Stimulated activated CD4-positive, alpha-beta T cell treated with anti-CD3 and anti-CD28 coated beads, Interleukin-1b, Interleukin-23, amount 100 ng/mL, for 4 hours (primary cell): Measurements from ENCODE around the gene SPATA17.

Experiments used
- DNase-seq, 2 donors: peaks; one replicate each; pipeline ENCODE4 v3.0.0-alpha.2; 2020; ENCODE audit warnings: low read depth in 2 of 2

SPATA17 gene

DNA sequence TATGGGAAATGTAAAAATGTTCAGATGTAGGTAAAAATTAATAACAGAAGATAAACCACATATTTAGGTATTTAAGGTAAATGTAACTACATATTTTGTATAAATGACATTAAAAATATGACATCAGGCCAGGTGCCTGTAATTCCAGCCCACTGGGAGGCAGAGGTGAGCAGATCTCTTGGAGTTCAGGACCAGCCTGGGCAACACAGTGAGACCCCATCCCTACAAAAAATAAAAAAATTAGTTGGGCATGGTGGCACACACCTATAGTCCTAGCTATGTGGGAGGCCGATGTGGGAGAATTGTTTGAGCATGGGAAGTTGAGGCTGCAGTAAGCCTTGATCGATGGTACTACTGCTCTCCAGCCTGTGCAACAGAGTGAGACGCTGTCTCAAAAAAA is 216.5 kb downstream of the SPATA17 start:
- DNase-seq, result no peak

DNA sequence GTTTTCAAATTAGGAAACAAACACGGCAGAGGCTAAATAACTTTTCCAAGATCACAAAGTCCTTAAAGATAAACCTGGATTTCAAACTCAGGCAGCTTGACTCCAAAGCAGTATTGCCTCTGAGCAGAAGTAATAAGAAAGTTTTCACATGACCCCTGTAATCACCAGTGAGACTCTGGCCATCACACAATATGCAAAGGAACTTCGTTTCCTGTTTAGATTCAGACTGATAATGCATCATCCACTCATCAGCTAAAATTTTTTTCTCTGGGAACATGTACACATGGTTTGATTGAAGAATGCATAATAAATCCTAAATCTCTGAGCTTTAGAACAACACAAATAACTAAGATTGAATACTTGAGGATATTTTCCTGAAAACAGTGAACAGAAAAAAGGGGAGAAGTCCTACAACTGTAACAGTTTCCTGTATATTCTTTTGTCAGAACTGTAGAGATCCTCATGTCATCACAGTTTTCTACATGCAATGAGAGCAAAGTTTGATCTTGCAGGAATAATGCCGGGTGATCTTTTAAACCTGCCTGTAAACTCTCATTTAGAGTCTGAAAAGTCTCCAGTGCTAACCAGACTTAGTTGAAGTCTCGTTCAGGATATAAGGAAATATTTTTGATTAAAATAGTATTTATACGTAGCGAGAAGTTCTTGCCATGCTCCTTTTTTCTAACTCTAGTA is 225.3 kb downstream of the SPATA17 start:
- no peak for DNase-seq

- no peak for DNase-seq
Measured at GRCh38 chr1:217857061-217857460, 225.9 kb downstream of the SPATA17 start.

DNA sequence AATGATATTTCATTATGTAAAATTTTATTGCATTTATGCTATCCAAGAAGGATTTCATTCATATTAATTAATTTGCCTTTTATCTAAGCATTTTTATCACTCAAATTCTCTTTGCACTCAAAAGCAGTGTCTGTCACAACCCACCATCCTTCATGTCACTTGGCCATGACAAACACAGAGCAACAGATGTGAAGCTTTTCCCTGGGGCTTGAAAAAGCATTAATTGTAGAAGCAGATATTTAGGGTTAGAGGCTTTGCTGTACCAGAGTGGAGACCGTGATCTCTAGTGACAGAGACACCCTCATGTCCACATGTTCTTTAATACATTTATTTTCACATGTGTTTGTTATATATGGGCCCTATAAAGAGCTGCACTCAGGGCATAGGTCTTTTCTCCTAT is 230.5 kb downstream of the SPATA17 start:
- no peak for DNase-seq

DNA sequence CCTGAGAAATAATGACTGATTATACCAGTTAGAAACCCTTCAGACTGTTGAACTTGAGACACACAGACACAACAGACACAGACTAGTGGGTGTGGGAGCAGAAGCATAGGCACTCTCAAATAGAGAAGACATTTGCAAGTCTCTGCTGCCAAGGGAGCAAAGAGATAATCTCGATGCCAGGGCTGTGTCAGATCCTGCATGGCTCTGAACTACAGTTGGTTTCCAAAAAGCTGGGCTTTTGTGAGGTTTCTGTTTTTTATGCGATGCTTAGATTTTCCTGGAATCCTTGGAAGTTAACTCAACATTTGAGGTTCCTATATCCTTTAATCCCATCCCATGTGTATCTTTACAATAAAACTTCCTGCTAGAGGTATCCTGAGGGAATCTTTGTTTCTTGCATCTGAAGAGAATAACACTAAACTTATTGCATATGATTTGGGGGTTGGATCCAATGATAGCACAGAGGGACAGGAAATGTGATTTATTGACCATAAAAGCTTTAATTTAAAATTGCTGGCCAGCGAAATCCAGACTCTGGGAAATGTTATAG is 236.4 kb downstream of the SPATA17 start:
- no peak for DNase-seq

- no peak for DNase-seq
Measured at GRCh38 chr1:217871955-217872354, 240.8 kb downstream of the SPATA17 start.

DNA sequence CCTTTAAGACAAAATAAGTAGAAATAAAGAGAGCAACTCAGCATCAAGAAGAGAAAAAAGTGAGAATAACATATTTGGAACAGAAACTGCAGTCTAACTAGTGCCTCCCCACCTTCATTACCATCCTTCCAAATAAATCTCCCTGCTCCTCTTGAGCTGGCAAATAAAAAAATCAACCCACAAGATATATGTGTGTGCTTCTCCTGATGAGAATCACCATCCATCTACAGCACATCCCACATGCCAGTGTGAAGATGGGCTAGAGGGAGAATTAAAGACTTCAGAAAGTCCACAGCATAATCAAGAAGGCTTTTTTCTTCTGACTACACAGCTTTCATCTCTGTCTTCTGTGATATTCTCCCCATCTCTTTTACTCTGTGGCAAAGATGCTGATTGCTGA is 244.1 kb downstream of the SPATA17 start:
- no peak for DNase-seq

- no peak for DNase-seq
Measured at GRCh38 chr1:217876401-217876800, 245.3 kb downstream of the SPATA17 start.

GRCh38 chr1:217876896-217877295 is 245.8 kb downstream of the SPATA17 start:
- no peak for DNase-seq

GRCh38 chr1:217881131-217881543 is 250.0 kb downstream of the SPATA17 start:
- no peak for DNase-seq

- no peak for DNase-seq
Measured at GRCh38 chr1:217881607-217882332, 250.6 kb downstream of the SPATA17 start.

DNA sequence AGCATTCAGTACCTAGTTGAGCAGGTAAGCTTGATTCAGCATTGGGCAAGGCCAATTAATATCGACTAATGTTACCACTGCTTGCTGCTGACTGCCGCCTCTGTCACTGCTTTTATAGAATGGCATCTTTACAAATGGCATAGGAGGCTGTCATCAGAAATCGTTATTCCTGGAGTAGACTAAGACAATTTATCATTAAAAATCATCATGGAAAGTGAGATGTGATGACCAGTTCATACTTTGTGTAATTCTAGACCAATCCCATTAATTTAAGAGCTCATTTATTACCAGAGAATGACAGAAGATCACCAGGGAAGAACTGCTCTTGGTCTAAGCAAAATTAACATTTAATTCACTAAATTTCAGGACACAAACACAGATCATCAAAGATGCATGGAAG is 254.0 kb downstream of the SPATA17 start:
- DNase-seq, result no peak

- no peak for DNase-seq
Measured at GRCh38 chr1:217888328-217888727, 257.2 kb downstream of the SPATA17 start.

DNA sequence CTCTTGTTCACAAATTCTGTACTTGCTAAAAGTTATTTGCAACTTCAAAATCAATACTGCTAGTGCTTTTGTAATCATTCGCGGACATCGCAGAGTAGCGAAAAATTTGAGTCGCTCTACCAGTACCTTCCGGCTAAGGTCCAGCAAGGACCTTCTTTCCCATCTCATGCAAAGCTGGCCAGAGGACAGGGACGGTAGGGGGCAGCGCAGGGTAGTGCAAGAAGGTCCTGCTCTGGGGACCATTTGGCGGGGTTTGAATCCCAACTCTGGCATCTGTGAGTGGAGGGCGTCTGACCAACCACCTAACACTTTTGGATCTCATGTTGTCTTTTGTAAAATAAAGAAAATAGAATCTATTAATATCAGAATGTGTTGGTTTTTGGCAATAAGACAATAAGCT is 258.3 kb downstream of the SPATA17 start:
- no peak for DNase-seq

DNA sequence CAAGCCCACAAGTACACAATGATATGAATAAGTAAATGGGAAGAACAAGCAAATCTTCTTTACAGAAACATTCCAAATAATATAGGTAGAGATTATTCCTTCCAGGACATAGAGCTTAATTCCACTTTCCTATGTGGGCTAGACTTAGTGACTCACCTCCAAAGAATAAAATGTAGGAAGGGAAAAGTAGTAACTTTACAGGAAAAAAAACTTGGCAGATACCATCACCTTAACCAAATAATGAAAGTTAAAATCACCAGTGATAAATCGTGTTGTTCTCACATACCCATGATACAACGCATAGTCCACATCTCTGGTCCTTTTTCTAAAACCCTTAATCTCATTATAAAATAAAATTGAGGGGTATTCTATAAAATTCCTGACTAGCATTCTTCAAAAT is 260.8 kb downstream of the SPATA17 start:
- no peak for DNase-seq

- DNase-seq, result no peak
Measured at GRCh38 chr1:217892750-217893149, 261.6 kb downstream of the SPATA17 start.

GRCh38 chr1:217895841-217896240 is 264.7 kb downstream of the SPATA17 start:
- no peak for DNase-seq

- DNase-seq, result no peak
Measured at GRCh38 chr1:217896490-217896889, 265.3 kb downstream of the SPATA17 start.

DNA sequence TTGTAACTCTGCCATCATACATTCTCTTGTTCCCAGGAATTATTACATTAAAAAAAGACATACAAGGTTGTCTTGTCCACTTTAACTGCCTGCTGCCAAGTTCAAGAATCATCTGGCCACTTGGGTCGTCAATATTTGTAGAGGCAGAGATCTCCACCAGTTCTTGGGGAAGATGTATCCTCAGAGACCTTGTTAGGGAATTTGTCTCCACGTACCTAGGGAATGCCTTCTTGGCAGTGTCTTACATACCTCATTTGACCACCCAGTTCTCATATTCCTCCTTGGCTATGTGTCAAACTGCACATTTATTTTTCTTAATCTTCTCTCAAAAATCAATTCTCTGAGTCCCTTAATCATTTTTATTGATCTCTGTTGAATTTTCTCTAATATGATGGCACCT is 266.0 kb downstream of the SPATA17 start:
- no peak for DNase-seq

- DNase-seq, result no peak
Measured at GRCh38 chr1:217899614-217900013, 268.5 kb downstream of the SPATA17 start.

DNA sequence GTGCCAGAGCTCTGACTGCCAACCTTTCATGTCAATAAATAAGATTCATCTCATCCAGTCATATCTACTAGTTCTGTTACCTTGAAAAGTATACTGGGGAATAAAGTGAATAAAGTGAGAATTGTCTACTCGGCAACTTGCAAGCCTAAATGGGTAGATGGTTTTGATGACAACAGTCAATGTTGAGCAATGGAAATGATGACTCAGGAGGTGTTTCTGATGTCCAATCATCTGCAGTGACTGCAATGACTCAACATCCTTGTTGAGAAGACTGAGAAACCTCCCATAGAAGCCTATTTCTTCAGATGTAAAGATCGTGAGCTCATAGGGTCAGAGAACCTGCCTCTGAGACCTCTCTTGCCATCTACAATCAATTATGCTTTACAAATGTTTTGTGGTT is 276.4 kb downstream of the SPATA17 start:
- DNase-seq, result no peak

DNA sequence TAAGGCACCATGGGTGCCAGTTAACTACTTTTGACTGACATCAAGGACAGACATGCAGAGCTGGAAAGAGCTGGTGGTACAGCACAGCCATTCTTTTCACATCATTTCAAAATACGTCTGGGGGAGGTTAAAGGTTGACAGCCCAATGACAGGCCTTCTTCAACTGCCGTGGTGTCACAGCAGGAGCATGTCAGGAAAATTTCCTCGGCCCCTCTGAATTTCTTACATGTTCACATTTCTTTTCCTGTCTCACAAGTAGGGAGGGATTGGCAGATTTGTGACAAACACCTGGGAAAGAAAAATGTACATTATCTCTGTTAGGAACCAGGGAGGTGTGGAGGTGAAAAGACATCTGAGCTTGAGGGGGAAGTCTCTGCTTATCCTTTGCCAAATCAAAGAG is 279.1 kb downstream of the SPATA17 start:
- DNase-seq, result no peak

DNA sequence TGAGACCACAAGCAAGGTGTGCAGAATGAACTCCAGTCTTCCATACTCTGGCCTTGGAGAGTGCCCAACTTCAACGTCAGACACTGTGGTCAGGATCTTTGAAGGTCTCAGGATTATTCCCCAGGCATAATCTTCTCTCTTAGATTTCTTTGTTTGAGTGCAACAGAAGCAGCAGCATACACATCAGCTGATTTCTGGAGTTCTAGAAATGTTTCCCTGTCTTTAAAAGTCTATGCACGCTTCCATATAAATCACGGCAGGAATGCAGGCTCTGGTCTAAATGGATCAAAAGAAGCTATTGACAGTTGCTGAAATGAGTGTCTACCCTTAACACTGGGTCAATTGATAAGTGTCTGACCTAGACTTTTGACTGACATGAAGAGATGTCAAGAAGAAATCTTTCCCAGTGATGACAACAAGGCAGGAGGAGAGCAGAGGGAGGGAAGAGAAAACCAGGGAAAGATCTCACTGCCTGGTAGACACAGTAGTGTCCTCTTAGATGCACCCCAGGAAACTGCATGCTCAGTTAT is 279.7 kb downstream of the SPATA17 start:
- no peak for DNase-seq
